H1 (cell line): ENCODE measurements around the gene CMSS1. TPM values are rescaled to one million over a fixed set of nuclear protein-coding genes. Genes with fewer than 3 reads are reported as not detected.

ENCODE experiments used
- CTCF ChIA-PET: fragments of 300-600 bp; sonication (Branson Sonifier 250); formaldehyde crosslinking; loops from one replicate; lab custom pipeline; 2021; ENCODE audit not compliant: partially characterized antibody; lab: Charles Lee
- POLR2A ChIA-PET: fragments of 300-600 bp; sonication (Branson Sonifier 250); formaldehyde crosslinking; loops from one replicate; lab custom pipeline; 2021; ENCODE audit warnings: inconsistent platforms; ENCODE audit not compliant: partially characterized antibody; lab: Charles Lee
- DNase-seq, 2 experiments: peaks; one replicate each; pipeline versions ENCODE4 v3.0.0 to v3.0.0-alpha.2; 2010 to 2022; ENCODE audit warnings: low spot score in 2 of 2, low read depth in 1 of 2, mixed read lengths in 1 of 2
- FAIRE-seq: peaks from 2 replicates; lab custom pipeline; 2011; peaks lifted over from hg19 to GRCh38; lab: Jason Lieb, UNC
- H2AFZ ChIP-seq: 2 replicates; pipeline ENCODE4 v1.8.1; 2012; ENCODE audit warnings: low read length, inconsistent platforms
- H2AK5ac ChIP-seq: 2 replicates; pipeline ENCODE4 v1.6.1; 2013; ENCODE audit warnings: low read depth, low read length
- H2BK120ac ChIP-seq: replicated peaks from 2 replicates; pipeline ENCODE3; 2013; ENCODE audit warnings: low read depth, low read length, inconsistent platforms
- H2BK12ac ChIP-seq: 2 replicates; pipeline ENCODE4 v1.6.1; 2013; ENCODE audit warnings: low read depth, low read length
- H2BK15ac ChIP-seq: 2 replicates; pipeline ENCODE4 v1.6.1; 2013; ENCODE audit warnings: low read length
- H2BK20ac ChIP-seq: 2 replicates; pipeline ENCODE4 v1.6.1; 2013; ENCODE audit warnings: low read length
- H2BK5ac ChIP-seq: 2 replicates; pipeline ENCODE4 v1.6.1; 2013; ENCODE audit warnings: low read depth, low read length
- H3K14ac ChIP-seq: 2 replicates; pipeline ENCODE4 v1.6.1; 2013; ENCODE audit warnings: inconsistent platforms; ENCODE audit not compliant: insufficient read length
- H3K18ac ChIP-seq: 2 replicates; pipeline ENCODE4 v1.6.1; 2013; ENCODE audit warnings: low read length; ENCODE audit errors: extremely low read depth
- H3K23ac ChIP-seq: 2 replicates; pipeline ENCODE4 v1.6.1; 2013; ENCODE audit warnings: inconsistent platforms; ENCODE audit not compliant: insufficient read length
- H3K23me2 ChIP-seq: 2 replicates; pipeline ENCODE4 v1.6.1; 2013; ENCODE audit warnings: low read depth, low read length
- H3K27ac ChIP-seq: 2 replicates; pipeline ENCODE4 v1.6.1; 2011; ENCODE audit warnings: low read depth, low read length, inconsistent platforms
- H3K27me3 ChIP-seq, 4 experiments: replicated peaks in 1 of 4; 1 replicate in 1 of 4; 2 replicates in 3 of 4; pipeline versions ENCODE4 v1.6.1 to v1.8.1; 2011 to 2013; ENCODE audit warnings: low read length in 3 of 4, mild to moderate bottlenecking in 3 of 4, inconsistent platforms in 2 of 4, mixed read lengths in 2 of 4, moderate library complexity in 1 of 4; ENCODE audit not compliant: control insufficient read depth in 3 of 4, insufficient read depth in 3 of 4; ENCODE audit errors: extremely low read depth in 1 of 4
- H3K36me3 ChIP-seq, 4 experiments: 2 replicates each; pipeline versions ENCODE4 v1.6.1 to v1.8.1; 2011 to 2013; ENCODE audit warnings: mild to moderate bottlenecking in 4 of 4, low read length in 3 of 4, moderate library complexity in 2 of 4, control low read depth in 1 of 4, inconsistent platforms in 1 of 4; ENCODE audit not compliant: insufficient read depth in 4 of 4, control insufficient read depth in 2 of 4
- H3K4ac ChIP-seq: replicated peaks from 2 replicates; pipeline ENCODE3; 2013; ENCODE audit warnings: low read length, low read depth, mixed read lengths, inconsistent platforms; ENCODE audit not compliant: insufficient read length
- H3K4me1 ChIP-seq, 4 experiments: replicated peaks in 1 of 4; 1 replicate in 1 of 4; 2 replicates in 3 of 4; pipeline versions ENCODE4 v1.6.1 to v1.8.1; 2011 to 2013; ENCODE audit warnings: low read length in 3 of 4, inconsistent platforms in 2 of 4, mixed read lengths in 1 of 4; ENCODE audit not compliant: insufficient read depth in 4 of 4, control insufficient read depth in 3 of 4
- H3K4me2 ChIP-seq, 2 experiments: 2 replicates each; pipeline versions ENCODE4 v1.6.1 to v1.8.1; 2011 to 2013; ENCODE audit warnings: low read depth in 2 of 2, low read length in 2 of 2, control low read depth in 1 of 2, inconsistent platforms in 1 of 2, mild to moderate bottlenecking in 1 of 2; ENCODE audit not compliant: insufficient read depth in 1 of 2
- H3K4me3 ChIP-seq, 4 experiments: fragments of 200-600, 300-600 bp in 1 of 4; sonication (generic), shearing (Covaris generic), sonication (Bioruptor Twin) in 1 of 4; 2 replicates each; pipeline versions ENCODE4 v1.5.1 to v1.8.1; 2011 to 2016; ENCODE audit warnings: low read length in 4 of 4, low read depth in 3 of 4, control low read depth in 2 of 4, inconsistent platforms in 2 of 4, mild to moderate bottlenecking in 2 of 4, mixed read lengths in 1 of 4, moderate library complexity in 1 of 4; ENCODE audit not compliant: insufficient read depth in 2 of 4; ENCODE audit errors: extremely low read depth in 1 of 4
- H3K56ac ChIP-seq: replicated peaks from 2 replicates; pipeline ENCODE3; 2013; ENCODE audit warnings: low read depth, mild to moderate bottlenecking, mixed read lengths, low read length, inconsistent platforms; ENCODE audit not compliant: insufficient read length
- H3K79me1 ChIP-seq: 2 replicates; pipeline ENCODE4 v1.6.1; 2013; ENCODE audit warnings: low read depth, low read length, control low read depth
- H3K79me2 ChIP-seq, 2 experiments: 2 replicates each; pipeline versions ENCODE4 v1.6.1 to v1.8.1; 2012 to 2013; ENCODE audit warnings: low read length in 2 of 2, mild to moderate bottlenecking in 2 of 2, inconsistent platforms in 1 of 2; ENCODE audit not compliant: insufficient read depth in 2 of 2, control insufficient read depth in 1 of 2
- H3K9ac ChIP-seq, 4 experiments: replicated peaks in 1 of 4; 1 replicate in 1 of 4; 2 replicates in 3 of 4; pipeline versions ENCODE4 v1.6.1 to v1.8.1; 2011 to 2013; ENCODE audit warnings: low read depth in 3 of 4, low read length in 3 of 4, control low read depth in 2 of 4, mild to moderate bottlenecking in 2 of 4, moderate library complexity in 2 of 4, inconsistent platforms in 1 of 4; ENCODE audit errors: extremely low read depth in 1 of 4
- H3K9me3 ChIP-seq, 2 experiments: 2 replicates each; pipeline versions ENCODE4 v1.6.1 to v1.8.1; 2012 to 2013; ENCODE audit warnings: mild to moderate bottlenecking in 2 of 2, moderate library complexity in 2 of 2, control low read depth in 1 of 2, inconsistent platforms in 1 of 2, low read depth in 1 of 2, low read length in 1 of 2, mixed read lengths in 1 of 2; ENCODE audit not compliant: insufficient read depth in 2 of 2
- H4K20me1 ChIP-seq, 2 experiments: replicated peaks in 1 of 2; 2 replicates each; pipeline versions ENCODE3 to v1.8.1; 2011 to 2013; ENCODE audit warnings: inconsistent platforms in 2 of 2, low read length in 2 of 2, mild to moderate bottlenecking in 1 of 2; ENCODE audit not compliant: insufficient read depth in 2 of 2, control insufficient read depth in 1 of 2
- H4K5ac ChIP-seq: 2 replicates; pipeline ENCODE4 v1.6.1; 2013; ENCODE audit warnings: low read length, low read depth, mixed read lengths, inconsistent platforms; ENCODE audit not compliant: insufficient read length
- H4K8ac ChIP-seq: 2 replicates; pipeline ENCODE4 v1.8.0; 2013; ENCODE audit warnings: mild to moderate bottlenecking, moderate library complexity, low read length, inconsistent platforms; ENCODE audit not compliant: insufficient read depth; ENCODE audit errors: extremely low read depth
- H4K91ac ChIP-seq: replicated peaks from 2 replicates; pipeline ENCODE3; 2013; ENCODE audit warnings: low read length, mixed read lengths, inconsistent platforms; ENCODE audit not compliant: insufficient read length
- CHD1 ChIP-seq: IDR thresholded peaks from 2 replicates; pipeline ENCODE4 v1.6.1; 2012; ENCODE audit warnings: low read depth, low read length, improper control_type of control experiment
- SAP30 ChIP-seq: fragments of 300-600 bp; sonication (generic); IDR thresholded peaks from 2 replicates; pipeline ENCODE4 v1.7.1; 2012; ENCODE audit warnings: low read length, moderate library complexity, mild to moderate bottlenecking, inconsistent platforms; ENCODE audit not compliant: insufficient read depth, insufficient replicate concordance
- SIN3A ChIP-seq, 2 experiments: IDR thresholded peaks in 1 of 2; conservative IDR thresholded peaks in 1 of 2; 2 replicates each; pipeline ENCODE4 v1.6.1; 2011 to 2012; ENCODE audit warnings: low read length in 2 of 2, improper control_type of control experiment in 1 of 2, low read depth in 1 of 2, mild to moderate bottlenecking in 1 of 2
- WGBS, 2 experiments: shearing (Covaris generic) in 1 of 2; methylation state at CpG; one replicate each; pipeline versions ENCODE4 v1.1.6 to v1.1.7; 2013 to 2015; ENCODE audit warnings: low lambda C conversion rate in 2 of 2, mixed read lengths in 2 of 2, inconsistent platforms in 1 of 2, low coverage in 1 of 2, missing lambda C conversion rate in 1 of 2; ENCODE audit not compliant: insufficient replicate concordance in 2 of 2, insufficient coverage in 1 of 2, insufficient read length in 1 of 2; ENCODE audit errors: extremely low coverage in 1 of 2, missing lambda C conversion rate in 1 of 2; 5-methylcytosine and 5-hydroxymethylcytosine counted together
- polyA plus RNA-seq, 7 experiments: library from polyadenylated mRNA; depleted of rRNA in 3 of 7; stranded (reverse) in 5 of 7; unstranded in 2 of 7; fragments of >200 nt in 5 of 7; fragments of 200-250 nt in 2 of 7; gene quantifications; 1 replicate in 5 of 7; 2 replicates in 1 of 7; 4 replicates in 1 of 7; pipeline versions ENCODE4 v1.2.1 to v1.2.3, GENCODE V29; 2011 to 2013; ENCODE audit warnings: missing spikeins in 2 of 7, mixed read lengths in 2 of 7
- total RNA-seq: library from RNA; stranded (reverse); fragmentation: NEBNext Ultra II Directional; extraction: Animal tissue kit (Norgen Biotek cat#: 25700); gene quantifications from 2 replicates; pipeline ENCODE4 v1.2.1, GENCODE V29; 2021
- TF ChIP-seq, protein P1 (sequence below), 3 experiments: IDR thresholded peaks; 1 replicate in 2 of 3; 2 replicates in 1 of 3; pipeline versions ENCODE4 v1.5.1 to v1.6.1; 2011; ENCODE audit warnings: low read length in 3 of 3, mild to moderate bottlenecking in 3 of 3, inconsistent platforms in 2 of 3, low read depth in 1 of 3, moderate library complexity in 1 of 3; ENCODE audit not compliant: insufficient read depth in 1 of 3; ENCODE audit errors: control extremely low read depth in 1 of 3

Gene CMSS1
- total and polyA plus RNA-seq, 2 of the 8 experiments (the other 6 are each of a cell fraction or from before 2014, with no cell fraction given): 15.2 to 75.1 TPM

DNA sequence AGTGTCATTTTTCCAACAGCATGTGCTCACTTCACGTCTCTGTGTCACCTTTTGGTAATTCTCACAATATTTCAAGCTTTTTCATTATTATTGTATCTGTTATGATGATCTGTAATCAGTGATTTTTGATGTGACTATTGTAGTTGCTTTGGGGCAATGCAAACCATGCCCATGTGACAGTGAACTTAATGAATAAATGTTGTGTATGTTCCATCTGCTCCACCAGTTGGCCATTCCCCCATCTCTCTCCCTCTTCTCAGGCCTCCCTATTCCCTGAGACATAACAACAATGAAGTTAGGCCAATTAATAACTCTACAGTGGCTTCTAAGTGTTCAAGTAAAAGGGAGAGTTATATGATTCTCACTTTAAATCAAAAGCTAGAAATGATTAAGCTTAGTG lies 410.6 kb downstream of the CMSS1 start:
- H3K79me2 ChIP-seq: no peaks in the 10 kb centered on the region
- no peak overlapping the region for H2AK5ac ChIP-seq
- H3K56ac ChIP-seq: no peak overlapping the region
- H3K4me3 ChIP-seq: no peak overlapping the region
- no peak overlapping the region for H4K91ac ChIP-seq
- H2BK15ac ChIP-seq: no peak overlapping the region
- no peak overlapping the region for H3K4me2 ChIP-seq
- no peak overlapping the region for H4K8ac ChIP-seq
- FAIRE-seq: no peak
- POLR2A ChIA-PET: interaction anchor here (0.8 kb wide), 1 partner anchor 15 kb away, joined by 5 read pairs; no protein-coding TSS in a partner anchor
- CTCF ChIA-PET: interaction anchor here (0.8 kb wide), 1 partner anchor 26 kb away, joined by 3 read pairs; no protein-coding TSS in a partner anchor
- no peak overlapping the region for H2BK5ac ChIP-seq
- no peak overlapping the region for H3K4ac ChIP-seq
- no peak overlapping the region for H2BK20ac ChIP-seq
- H2AFZ ChIP-seq: no peak overlapping the region
- H3K9me3 ChIP-seq: no peaks in the 10 kb centered on the region; a peak in 1 of 4 replicates
- 94% methylated on average over 1 of the region's 1 CpG; no CpG with 5 or more reads in 1 of the 2 experiments for WGBS, 2 experiments
- no peak overlapping the region for H3K23ac ChIP-seq
- H3K18ac ChIP-seq: no peak overlapping the region
- H4K5ac ChIP-seq: no peak overlapping the region
- H2BK120ac ChIP-seq: no peak overlapping the region
- H3K79me1 ChIP-seq: no peaks in the 10 kb centered on the region
- H3K9ac ChIP-seq: no peak overlapping the region
- H2BK12ac ChIP-seq: no peak overlapping the region
- no peaks in the 10 kb centered on the region for H4K20me1 ChIP-seq
- no peaks in the 10 kb centered on the region for H3K27me3 ChIP-seq
- no peak overlapping the region for H3K14ac ChIP-seq
- H3K23me2 ChIP-seq: no peaks in the 10 kb centered on the region
- H3K4me1 ChIP-seq: no peaks in the 10 kb centered on the region
- DNase-seq: no peak
- no peaks in the 10 kb centered on the region for H3K36me3 ChIP-seq
- no peak overlapping the region for H3K27ac ChIP-seq
- no peak for TF ChIP-seq SAP30
- no peak for TF ChIP-seq SIN3A (conservative IDR thresholded peaks at IDR 0.05 in 1 of 2, IDR thresholded peaks at IDR 0.05 in 1 of 2; ENCODE audit: low read depth in 1 of 2, low read length in 2 of 2)
- TF ChIP-seq, protein P1, sequence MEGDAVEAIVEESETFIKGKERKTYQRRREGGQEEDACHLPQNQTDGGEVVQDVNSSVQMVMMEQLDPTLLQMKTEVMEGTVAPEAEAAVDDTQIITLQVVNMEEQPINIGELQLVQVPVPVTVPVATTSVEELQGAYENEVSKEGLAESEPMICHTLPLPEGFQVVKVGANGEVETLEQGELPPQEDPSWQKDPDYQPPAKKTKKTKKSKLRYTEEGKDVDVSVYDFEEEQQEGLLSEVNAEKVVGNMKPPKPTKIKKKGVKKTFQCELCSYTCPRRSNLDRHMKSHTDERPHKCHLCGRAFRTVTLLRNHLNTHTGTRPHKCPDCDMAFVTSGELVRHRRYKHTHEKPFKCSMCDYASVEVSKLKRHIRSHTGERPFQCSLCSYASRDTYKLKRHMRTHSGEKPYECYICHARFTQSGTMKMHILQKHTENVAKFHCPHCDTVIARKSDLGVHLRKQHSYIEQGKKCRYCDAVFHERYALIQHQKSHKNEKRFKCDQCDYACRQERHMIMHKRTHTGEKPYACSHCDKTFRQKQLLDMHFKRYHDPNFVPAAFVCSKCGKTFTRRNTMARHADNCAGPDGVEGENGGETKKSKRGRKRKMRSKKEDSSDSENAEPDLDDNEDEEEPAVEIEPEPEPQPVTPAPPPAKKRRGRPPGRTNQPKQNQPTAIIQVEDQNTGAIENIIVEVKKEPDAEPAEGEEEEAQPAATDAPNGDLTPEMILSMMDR (IDR thresholded peaks at IDR 0.05; ENCODE audit: control extremely low read depth in 1 of 3, insufficient read depth in 1 of 3, low read depth in 1 of 3, low read length in 3 of 3): no peak
- no peak for TF ChIP-seq CHD1
